Suprapubic skin (tissue), 3 donors: ENCODE measurements around the gene LPP.

Source experiments
- POLR2AphosphoS5 ChIP-seq, 3 donors: sonication (generic); formaldehyde crosslinking; IDR thresholded peaks; one replicate each; pipeline ENCODE4 v1.6.1; 2017; ENCODE audit warnings: antibody characterized with exemption in 3 of 3
- TF ChIP-seq, protein P1 (sequence below), 2 donors: fragments of 200-600 bp in 1 of 2; fragments of 450-650 bp in 1 of 2; sonication (generic) in 1 of 2; IDR thresholded peaks; one replicate each; pipeline ENCODE4 v1.5.1; 2016 to 2019; ENCODE audit warnings: antibody characterized with exemption in 2 of 2, mild to moderate bottlenecking in 1 of 2, moderate library complexity in 1 of 2

DNA sequence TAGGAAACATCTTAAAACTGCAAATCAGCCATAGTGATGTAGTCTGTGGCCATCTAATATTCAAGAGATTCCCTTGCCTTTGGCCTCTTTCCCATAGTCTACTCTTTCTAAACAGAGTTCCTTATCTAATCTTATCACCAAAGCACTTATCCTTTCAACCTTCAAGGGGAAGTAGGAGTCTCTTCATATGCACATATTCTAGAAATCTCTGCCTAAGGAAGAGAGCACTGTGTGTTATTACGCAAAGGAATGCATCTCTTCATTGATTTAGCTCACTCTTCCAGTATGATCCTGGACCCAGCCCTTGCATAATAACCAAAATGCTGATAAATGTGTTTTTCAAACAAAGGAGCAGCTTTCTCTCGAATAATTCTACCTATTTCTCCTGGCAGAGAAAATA lies 764.1 kb downstream of the LPP start:
- TF ChIP-seq, protein P1, sequence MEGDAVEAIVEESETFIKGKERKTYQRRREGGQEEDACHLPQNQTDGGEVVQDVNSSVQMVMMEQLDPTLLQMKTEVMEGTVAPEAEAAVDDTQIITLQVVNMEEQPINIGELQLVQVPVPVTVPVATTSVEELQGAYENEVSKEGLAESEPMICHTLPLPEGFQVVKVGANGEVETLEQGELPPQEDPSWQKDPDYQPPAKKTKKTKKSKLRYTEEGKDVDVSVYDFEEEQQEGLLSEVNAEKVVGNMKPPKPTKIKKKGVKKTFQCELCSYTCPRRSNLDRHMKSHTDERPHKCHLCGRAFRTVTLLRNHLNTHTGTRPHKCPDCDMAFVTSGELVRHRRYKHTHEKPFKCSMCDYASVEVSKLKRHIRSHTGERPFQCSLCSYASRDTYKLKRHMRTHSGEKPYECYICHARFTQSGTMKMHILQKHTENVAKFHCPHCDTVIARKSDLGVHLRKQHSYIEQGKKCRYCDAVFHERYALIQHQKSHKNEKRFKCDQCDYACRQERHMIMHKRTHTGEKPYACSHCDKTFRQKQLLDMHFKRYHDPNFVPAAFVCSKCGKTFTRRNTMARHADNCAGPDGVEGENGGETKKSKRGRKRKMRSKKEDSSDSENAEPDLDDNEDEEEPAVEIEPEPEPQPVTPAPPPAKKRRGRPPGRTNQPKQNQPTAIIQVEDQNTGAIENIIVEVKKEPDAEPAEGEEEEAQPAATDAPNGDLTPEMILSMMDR (IDR thresholded peaks at IDR 0.05): no peak
- no peak for TF ChIP-seq POLR2AphosphoS5 (IDR thresholded peaks at IDR 0.05)
